NCI-H2107 treated with DMSO at 0.1 percent for 48 hours (cell line): ENCODE measurements around the gene PTPN14.
"Not testable (repeated sequence)": the region's sequence is repeated elsewhere in the genome, so short reads cannot be mapped to it uniquely, and the experiment has no call there.

ENCODE experiments used
- DNase-seq: peaks from one replicate; lab custom pipeline; 2025; ENCODE audit not compliant: unreplicated experiment; lab: John Stamatoyannopoulos, UW

Gene PTPN14

GRCh38 chr1:214551436-214552173 lies at the start of gene PTPN14:
TSS of gene PTPN14 (minus strand) at chr1:214551602. CDS start at chr1:214464803, 86,799 bp downstream.
- no peak for DNase-seq

- no peak for DNase-seq
Observed at GRCh38 chr1:214593158-214593557, 41.8 kb upstream of the PTPN14 start.

DNA sequence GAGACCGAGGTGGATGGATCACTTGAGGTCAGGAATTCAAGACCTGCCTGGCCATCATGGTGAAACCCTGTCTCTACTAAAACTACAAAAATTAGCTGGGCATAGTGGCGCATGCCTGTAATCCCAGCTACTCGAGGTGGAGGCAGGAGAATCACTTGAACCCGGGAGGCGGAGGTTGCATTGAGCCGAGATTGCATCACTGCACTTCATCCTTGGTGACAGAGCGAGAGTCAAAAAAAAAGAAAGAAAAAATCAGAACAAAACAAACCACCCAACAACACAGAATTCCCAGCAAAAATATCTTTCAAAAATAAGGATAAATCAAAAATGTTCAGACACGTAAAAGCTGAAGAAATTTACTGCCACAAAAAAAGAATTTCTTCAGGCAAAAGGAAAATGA lies 40.5 kb upstream of the PTPN14 start:
- DNase-seq: not testable (repeated sequence)

DNA sequence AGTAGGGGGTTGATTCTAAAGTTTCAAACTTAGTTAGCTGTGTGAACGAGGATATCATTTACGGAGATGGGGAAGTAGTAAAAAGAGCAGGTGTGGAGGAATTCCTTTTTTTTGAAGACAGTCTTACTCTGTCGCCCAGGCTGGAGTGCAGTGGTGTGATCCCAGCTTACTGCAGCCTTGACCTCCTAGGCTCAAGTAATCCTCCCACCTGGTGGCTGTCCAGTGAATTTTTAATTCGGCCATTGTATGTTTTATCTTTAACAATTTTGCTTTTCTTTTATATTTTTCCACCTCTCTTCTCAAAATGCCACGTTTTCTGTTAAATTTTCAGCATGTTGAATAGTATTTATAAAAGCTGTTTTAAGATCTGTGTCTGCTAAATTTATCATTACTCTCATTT lies 39.3 kb upstream of the PTPN14 start:
- DNase-seq: no peak

- DNase-seq: no peak
Observed at GRCh38 chr1:214588963-214589597, 37.7 kb upstream of the PTPN14 start.

GRCh38 chr1:214587165-214587564 lies 35.8 kb upstream of the PTPN14 start:
- no peak for DNase-seq

GRCh38 chr1:214586621-214587020 lies 35.2 kb upstream of the PTPN14 start:
- DNase-seq: no peak

DNA sequence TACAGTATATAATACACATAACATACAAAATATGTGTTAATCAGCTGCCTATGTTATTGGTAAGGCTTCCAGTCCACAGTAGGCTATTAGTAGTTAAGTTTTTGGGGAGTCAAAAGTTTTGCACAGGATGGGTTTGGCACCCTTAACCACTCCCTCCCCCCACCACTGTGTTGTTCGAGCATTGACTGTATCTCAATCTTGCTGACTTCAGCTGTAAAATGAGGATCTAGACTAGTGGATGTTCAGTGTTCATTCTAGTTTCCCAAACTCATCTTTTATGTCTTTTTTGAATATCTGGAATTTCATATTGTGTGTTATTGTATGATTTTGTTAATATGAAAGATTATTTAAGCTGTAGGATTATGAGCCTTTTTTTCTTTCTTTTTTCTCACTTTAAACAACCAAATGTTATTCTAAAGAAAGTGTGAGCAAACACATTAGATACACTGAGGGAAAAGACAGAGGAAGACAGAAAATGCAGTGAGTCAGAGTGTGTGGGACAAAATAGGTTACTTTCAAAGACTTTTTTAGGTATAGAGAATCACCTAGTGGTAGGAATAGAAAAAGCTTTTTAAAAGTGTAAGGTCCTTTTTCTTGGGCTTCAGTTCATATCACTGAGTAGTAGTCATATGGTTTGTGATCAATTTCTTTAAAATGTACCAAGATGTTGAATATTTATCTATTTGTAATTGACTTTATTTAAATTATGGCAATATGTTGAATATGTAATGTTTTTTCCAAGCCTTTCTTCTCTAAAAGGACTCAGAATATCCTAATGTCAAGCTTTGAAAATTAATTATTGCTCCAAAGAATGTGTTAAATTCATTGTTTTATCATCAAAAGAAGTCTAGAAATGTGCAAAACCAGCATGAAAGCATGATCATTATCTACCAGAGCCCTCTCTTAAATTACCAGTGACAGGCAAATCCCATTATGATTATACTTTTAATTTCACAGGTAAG lies 33.7 kb upstream of the PTPN14 start:
- peak; percentile 89 for DNase-seq

DNA sequence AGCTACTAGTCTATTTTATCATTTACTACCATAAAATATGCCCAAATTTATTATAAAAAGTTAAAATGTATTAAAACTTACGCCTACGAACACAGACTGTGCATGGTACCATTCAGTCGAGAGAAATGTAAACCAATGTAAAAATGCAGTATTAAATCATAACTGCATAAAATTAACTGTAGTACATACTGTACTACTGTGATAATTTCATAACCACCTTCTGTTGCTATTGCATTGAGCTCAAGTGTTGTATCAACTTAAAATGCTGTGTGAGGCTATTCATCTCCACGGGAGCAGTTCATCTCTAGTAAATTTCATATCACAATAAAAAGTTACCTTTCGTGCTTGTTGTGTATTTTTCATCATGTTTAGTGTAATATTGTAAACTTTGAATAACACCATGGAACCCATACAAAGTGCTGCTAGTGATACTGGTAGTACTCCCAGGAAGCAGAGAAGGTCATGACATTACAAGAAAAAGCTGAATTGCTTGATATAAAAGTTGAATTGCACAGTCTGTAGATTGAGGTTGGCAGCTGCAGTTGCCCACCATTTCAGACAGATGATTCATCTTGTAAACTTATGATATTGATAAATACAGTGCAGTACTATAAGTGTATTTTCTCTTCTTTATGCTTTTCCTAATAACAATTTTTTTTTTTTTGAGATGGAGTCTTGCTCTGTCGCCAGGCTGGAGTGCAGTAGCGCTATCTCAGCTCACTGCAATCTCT lies 32.6 kb upstream of the PTPN14 start:
- DNase-seq: no peak

GRCh38 chr1:214583113-214583512 lies 31.7 kb upstream of the PTPN14 start:
- no peak for DNase-seq

DNA sequence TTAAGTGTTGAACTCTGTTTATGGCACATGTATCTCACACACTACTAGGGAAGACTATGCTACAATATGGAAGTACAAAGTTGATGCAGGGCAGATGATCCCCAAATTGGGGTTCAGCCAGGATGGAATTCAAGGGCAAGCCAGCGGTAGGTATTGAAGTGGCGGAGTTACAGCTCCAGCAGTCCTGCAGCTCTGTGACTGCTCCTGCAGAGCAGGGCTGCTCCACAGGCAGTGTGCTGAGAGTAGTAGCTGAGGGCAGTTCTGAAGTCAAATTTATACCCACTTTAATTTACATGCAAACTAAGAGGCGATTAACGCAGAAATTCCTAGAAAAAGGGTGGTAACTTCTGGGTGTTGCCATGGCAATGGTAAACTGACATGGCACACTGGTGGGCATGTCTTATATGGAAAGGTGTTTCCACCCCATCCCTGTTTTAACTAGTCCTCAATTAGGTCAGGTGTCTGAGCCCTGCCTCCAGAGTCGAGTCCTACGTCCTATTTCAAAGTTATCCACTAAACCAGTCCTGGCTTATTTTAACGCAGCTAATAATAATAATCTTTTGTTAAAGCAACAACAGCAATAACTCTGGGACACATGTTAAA lies 31.0 kb upstream of the PTPN14 start:
- no peak for DNase-seq

GRCh38 chr1:214581785-214582184 lies 30.4 kb upstream of the PTPN14 start:
- no peak for DNase-seq

DNA sequence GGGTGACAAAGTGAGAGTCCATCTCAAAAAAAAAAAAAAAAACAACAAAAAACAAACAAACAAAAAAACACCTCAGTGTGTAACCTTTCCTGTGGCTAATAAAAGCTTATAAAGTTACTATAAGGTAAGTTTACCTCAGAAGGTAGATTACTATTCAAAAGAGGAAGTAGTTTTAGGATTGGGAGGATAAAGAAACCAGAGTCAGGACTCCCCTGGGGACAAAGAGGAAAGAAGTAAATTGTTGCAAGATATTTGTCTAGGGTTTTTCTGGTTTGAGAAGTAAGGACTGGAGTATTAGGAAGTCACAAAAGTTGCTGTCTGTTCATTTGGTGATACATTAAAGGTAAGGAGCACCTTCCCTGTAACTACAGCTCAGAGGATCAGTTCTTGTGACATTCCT lies 27.8 kb upstream of the PTPN14 start:
- DNase-seq: no peak

DNA sequence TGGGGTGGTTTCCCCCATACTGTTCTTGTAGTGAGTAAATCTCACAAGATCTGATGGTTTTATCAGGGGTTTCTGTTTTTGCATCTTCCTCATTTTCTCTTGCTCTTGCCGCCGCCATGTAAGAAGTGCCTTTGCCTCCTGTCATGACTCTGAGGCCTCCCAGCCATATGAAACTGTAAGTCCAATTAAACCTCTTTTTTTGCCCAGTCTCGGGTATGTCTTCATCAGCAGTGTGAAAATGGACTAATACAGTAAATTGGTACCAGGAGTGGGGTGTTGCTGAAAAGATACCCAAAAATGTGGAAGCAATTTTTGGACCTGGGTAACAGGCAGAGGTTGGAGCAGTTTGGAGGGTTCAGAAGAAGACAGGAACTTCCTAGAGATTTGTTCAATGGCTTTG lies 24.7 kb upstream of the PTPN14 start:
- DNase-seq: not testable (repeated sequence)

- no peak for DNase-seq
Observed at GRCh38 chr1:214574598-214575411, 23.4 kb upstream of the PTPN14 start.

DNA sequence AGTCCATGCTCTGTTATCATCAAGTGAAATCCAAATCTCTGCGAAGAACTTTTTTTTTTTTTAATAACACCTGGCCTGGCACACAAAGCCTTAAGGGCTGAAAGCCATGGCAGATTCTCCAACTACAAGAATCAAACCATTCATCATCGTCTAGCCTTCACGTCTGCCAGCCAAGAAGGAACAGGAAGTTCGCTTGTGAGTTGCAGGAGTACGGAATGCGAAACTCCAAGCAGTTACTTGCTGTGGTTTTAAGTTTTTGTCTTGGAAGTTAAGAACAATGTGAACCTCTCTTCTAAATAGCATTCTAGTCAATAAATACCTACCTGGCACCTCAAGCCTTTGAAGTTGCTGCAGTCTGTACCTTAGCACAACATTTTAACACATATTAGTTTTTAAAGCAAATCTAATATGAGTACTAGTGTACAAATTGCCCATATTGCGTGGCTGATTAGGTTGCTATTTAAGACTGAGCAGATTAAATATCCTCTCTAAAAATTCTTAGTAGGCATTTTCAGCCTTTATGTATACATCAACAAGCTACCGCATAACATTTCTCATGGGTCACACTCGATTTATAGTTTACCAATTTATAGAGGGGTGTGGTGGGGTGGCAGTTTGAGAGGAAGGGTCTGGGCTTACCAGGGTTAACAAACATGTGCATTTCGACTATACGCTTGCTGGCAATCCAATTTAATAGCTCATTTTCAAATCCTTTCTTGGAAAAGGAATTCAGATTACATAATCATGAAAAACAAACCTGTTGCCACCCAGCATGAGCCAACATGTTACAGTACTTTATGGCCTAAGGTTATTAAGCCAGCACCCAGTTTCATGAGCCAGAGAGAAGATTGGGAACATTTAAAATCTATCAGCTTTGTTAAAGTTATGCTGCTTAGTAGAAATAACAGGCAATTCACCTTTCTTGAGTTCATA lies 22.2 kb upstream of the PTPN14 start:
- no peak for DNase-seq

- no peak for DNase-seq
Observed at GRCh38 chr1:214571281-214571680, 19.9 kb upstream of the PTPN14 start.

- no peak for DNase-seq
Observed at GRCh38 chr1:214570442-214570841, 19.0 kb upstream of the PTPN14 start.
